Tibial artery (tissue), 4 donors: ENCODE results near the gene CTR9.

ENCODE experiments used
- DNase-seq, 2 donors: peaks; one replicate each; pipeline ENCODE4 v3.0.0-alpha.2; 2019
- H3K27ac ChIP-seq, 2 donors: fragments of 200-600 bp; sonication (generic) in 1 of 2; 1 replicate in 1 of 2; 2 replicates in 1 of 2; pipeline ENCODE4 v1.5.1; 2018 to 2019; ENCODE audit warnings: mild to moderate bottlenecking in 1 of 2
- H3K27me3 ChIP-seq, 2 donors: fragments of 200-600 bp; sonication (generic) in 1 of 2; one replicate each; pipeline versions ENCODE4 v1.5.1 to v1.6.0; 2016 to 2019
- H3K36me3 ChIP-seq, 3 donors: fragments of 200-600 bp; sonication (generic) in 2 of 3; one replicate each; pipeline ENCODE4 v1.5.1; 2016 to 2019; ENCODE audit warnings: mild to moderate bottlenecking in 2 of 3
- H3K4me1 ChIP-seq, 4 donors: fragments of 200-600 bp; sonication (generic) in 2 of 4; 1 replicate in 3 of 4; 2 replicates in 1 of 4; pipeline ENCODE4 v1.5.1; 2016 to 2019
- H3K4me3 ChIP-seq, 2 donors: fragments of 200-600 bp; sonication (generic) in 1 of 2; 1 replicate in 1 of 2; 2 replicates in 1 of 2; pipeline ENCODE4 v1.5.1; 2018 to 2019; ENCODE audit warnings: mild to moderate bottlenecking in 2 of 2
- H3K9me3 ChIP-seq, 3 donors: fragments of 200-600 bp; sonication (generic) in 1 of 3; one replicate each; pipeline ENCODE4 v1.5.1; 2016 to 2019
- CTCF ChIP-seq, 2 experiments: fragments of 200-600 bp in 1 of 2; fragments of 450-650 bp in 1 of 2; IDR thresholded peaks; one replicate each; pipeline ENCODE4 v1.5.1; 2017 to 2019; ENCODE audit warnings: antibody characterized with exemption in 2 of 2, mild to moderate bottlenecking in 1 of 2, moderate library complexity in 1 of 2
- intact Hi-C: fragments of 100-400 bp; cut with DNase I; formaldehyde crosslinking; loops from one replicate; pipeline ENCODE4 v1.15.0; 2023; ENCODE audit warnings: low total_unique reads

The CTR9 gene

GRCh38 chr11:10744206-10744605 is 6.8 kb upstream of the CTR9 start:
- intact Hi-C loops = no loop called here
- DNase-seq = no peak
- no peak overlapping the region for H3K27ac ChIP-seq
- H3K4me1 ChIP-seq = no peaks in the 10 kb centered on the region
- H3K36me3 ChIP-seq = no peaks in the 10 kb centered on the region
- H3K27me3 ChIP-seq = no peaks in the 10 kb centered on the region
- no peaks in the 10 kb centered on the region for H3K9me3 ChIP-seq
- no peak overlapping the region for H3K4me3 ChIP-seq
- no peak for TF ChIP-seq CTCF (IDR thresholded peaks at IDR 0.05)

- Histone ChIP-seq H3K36me3 (no peaks in the 10 kb centered on the region), H3K27ac (no peak overlapping the region), H3K27me3 (no peaks in the 10 kb centered on the region), H3K9me3 (no peaks in the 10 kb centered on the region), H3K4me1 (peaks cover 0 to 4% (median under 1%) of the 10 kb centered on the region in 4 donors), H3K4me3 (no peak overlapping the region)
- no peak for TF ChIP-seq CTCF (IDR thresholded peaks at IDR 0.05)
- intact Hi-C loops = no loop called here
- no peak for DNase-seq
Measured at GRCh38 chr11:10746871-10747270, 4.2 kb upstream of the CTR9 start.

GRCh38 chr11:10747733-10748132 is 3.3 kb upstream of the CTR9 start:
- H3K27me3 ChIP-seq = no peaks in the 10 kb centered on the region
- peaks cover 0 to 12% (median 9%) of the 10 kb centered on the region in 4 donors for H3K4me1 ChIP-seq
- peaks cover 0 to 1% (median 0%) of the 10 kb centered on the region in 3 donors for H3K36me3 ChIP-seq
- H3K27ac ChIP-seq = no peak overlapping the region
- H3K4me3 ChIP-seq = no peak overlapping the region
- intact Hi-C loops = no loop called here
- DNase-seq = no peak
- no peak for TF ChIP-seq CTCF (IDR thresholded peaks at IDR 0.05)
- H3K9me3 ChIP-seq = no peaks in the 10 kb centered on the region

GRCh38 chr11:10749476-10749875 is 1.6 kb upstream of the CTR9 start:
- Histone ChIP-seq H3K4me3 (no peak overlapping the region), H3K27ac (no peak overlapping the region), H3K9me3 (no peaks in the 10 kb centered on the region), H3K27me3 (no peaks in the 10 kb centered on the region), H3K4me1 (peaks cover 0 to 25% (median 10%) of the 10 kb centered on the region in 4 donors), H3K36me3 (peaks cover 3 to 18% (median 4%) of the 10 kb centered on the region in 3 donors)
- no peak for TF ChIP-seq CTCF (IDR thresholded peaks at IDR 0.05)
- no peak for DNase-seq
- intact Hi-C loops = no loop called here

GRCh38 chr11:10751581-10751940 is 515 bp downstream of the CTR9 start:
- peaks cover 0 to 25% (median 10%) of the 10 kb centered on the region in 4 donors for H3K4me1 ChIP-seq
- H3K27me3 ChIP-seq = no peaks in the 10 kb centered on the region
- peak overlapping the region; percentile 85 to 90 for H3K27ac ChIP-seq
- H3K4me3 ChIP-seq = peak overlapping the region; percentile 79 to 86
- TF ChIP-seq CTCF (IDR thresholded peaks at IDR 0.05) = no peak
- H3K36me3 ChIP-seq = peaks cover 23 to 39% (median 24%) of the 10 kb centered on the region in 3 donors
- intact Hi-C loops = no loop called here
- H3K9me3 ChIP-seq = no peaks in the 10 kb centered on the region
- DNase-seq = peak in 1 of 2 donors; percentile 23

- H3K27ac ChIP-seq = peak overlapping the region in 1 of 2 donors; percentile 90
- TF ChIP-seq CTCF (IDR thresholded peaks at IDR 0.05) = no peak
- intact Hi-C loops = no loop called here
Measured at GRCh38 chr11:10752061-10752460, 1.0 kb downstream of the CTR9 start.

More at GRCh38 chr11:10752061-10752460, 1.0 kb downstream of the CTR9 start:
- Histone ChIP-seq H3K36me3 (peaks cover 28 to 44% (median 29%) of the 10 kb centered on the region in 3 donors), H3K4me1 (peaks cover 0 to 25% (median 10%) of the 10 kb centered on the region in 4 donors), H3K4me3 (peak overlapping the region; percentile 79 to 86), H3K9me3 (no peaks in the 10 kb centered on the region), H3K27me3 (no peaks in the 10 kb centered on the region)
- DNase-seq = no peak
